Thoracic aorta (tissue), 2 donors: ENCODE measurements around the gene RIPK4. TPM values are rescaled to one million over a fixed set of nuclear protein-coding genes. Genes with fewer than 3 reads are reported as not detected.

Experiments
- ATAC-seq: fragments of 150-250 bp; one replicate; pipeline ENCODE4 v1.8.0; 2017; ENCODE audit warnings: low read depth; ENCODE audit not compliant: insufficient number of reproducible peaks, low FRiP score
- DNase-seq: peaks from one replicate; pipeline ENCODE4 v3.0.0-alpha.2; 2020; ENCODE audit warnings: low spot score
- H3K27ac ChIP-seq, 2 donors: fragments of 200-600 bp; sonication (generic); 1 replicate in 1 of 2; 2 replicates in 1 of 2; pipeline ENCODE4 v1.5.1; 2016; ENCODE audit warnings: mild to moderate bottlenecking in 2 of 2, moderate library complexity in 2 of 2
- H3K27me3 ChIP-seq: fragments of 200-600 bp; sonication (generic); replicated peaks from 2 replicates; pipeline ENCODE4 v1.6.0; 2016; ENCODE audit warnings: mild to moderate bottlenecking; ENCODE audit not compliant: insufficient read depth
- H3K36me3 ChIP-seq: fragments of 200-600 bp; sonication (generic); one replicate; pipeline ENCODE4 v1.5.1; 2016
- H3K4me1 ChIP-seq, 2 donors: fragments of 200-600 bp; sonication (generic); 1 replicate in 1 of 2; 2 replicates in 1 of 2; pipeline versions ENCODE4 v1.5.1 to v1.6.0; 2016; ENCODE audit warnings: low read depth in 2 of 2, mild to moderate bottlenecking in 1 of 2; ENCODE audit not compliant: control insufficient read depth in 1 of 2
- H3K4me3 ChIP-seq: fragments of 200-600 bp; sonication (generic); 2 replicates; pipeline ENCODE4 v1.5.1; 2016; ENCODE audit warnings: mild to moderate bottlenecking
- H3K9me3 ChIP-seq: fragments of 200-600 bp; sonication (generic); 2 replicates; pipeline ENCODE4 v1.5.1; 2016
- total RNA-seq, 2 donors: library from RNA; depleted of rRNA; stranded (reverse); fragments of >200 nt; gene quantifications; one replicate each; pipeline versions ENCODE4 v1.1.0 to v1.2.3, GENCODE V29; 2016
- TF ChIP-seq, protein P1 (sequence below): fragments of 200-600 bp; sonication (generic); IDR thresholded peaks from one replicate; pipeline ENCODE4 v1.5.1; 2019; ENCODE audit warnings: antibody characterized with exemption

RIPK4 gene
- total RNA-seq, 2 donors from 2014 or later, result 6.3 to 9.2 TPM

DNA sequence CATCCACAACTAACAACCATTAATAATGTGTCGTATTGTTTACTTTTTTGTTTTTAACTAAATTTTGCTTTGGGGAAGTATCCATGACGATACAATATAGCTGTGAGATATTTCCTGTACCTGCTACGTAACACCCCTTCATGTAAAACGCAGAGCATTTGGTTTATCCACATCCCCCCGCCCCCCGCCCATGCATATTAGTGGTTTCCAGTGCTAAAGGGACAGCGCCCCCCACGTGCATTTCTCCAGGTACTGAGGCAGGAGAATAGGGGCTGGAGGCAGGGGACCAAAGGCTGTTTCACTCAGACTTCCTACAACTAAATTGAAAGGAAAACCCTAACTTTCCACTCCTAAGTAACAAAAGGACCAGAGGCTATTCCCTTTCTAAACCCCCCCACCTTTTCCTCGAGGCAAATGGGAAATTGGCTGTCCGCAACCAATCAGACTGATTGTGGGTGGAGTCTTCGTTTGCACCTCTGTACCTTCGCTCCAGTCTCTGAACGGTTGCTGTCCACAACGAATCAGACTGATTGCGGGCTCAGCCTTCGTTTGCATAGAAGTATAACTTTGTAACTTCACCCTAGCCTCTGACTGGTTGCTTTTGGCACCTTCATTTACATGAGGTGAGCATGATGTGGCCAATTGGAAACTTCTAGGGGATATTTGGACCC lies 12.2 kb upstream of the RIPK4 start:
- Histone ChIP-seq H3K4me3 (no peak overlapping the region), H3K9me3 (no peaks in the 10 kb centered on the region), H3K27ac (no peak overlapping the region), H3K4me1 (peaks cover 7 to 15% of the 10 kb centered on the region in 2 donors), H3K36me3 (no peaks in the 10 kb centered on the region), H3K27me3 (no peaks in the 10 kb centered on the region)
- no peak for ATAC-seq
- no peak for DNase-seq
- TF ChIP-seq, protein P1, sequence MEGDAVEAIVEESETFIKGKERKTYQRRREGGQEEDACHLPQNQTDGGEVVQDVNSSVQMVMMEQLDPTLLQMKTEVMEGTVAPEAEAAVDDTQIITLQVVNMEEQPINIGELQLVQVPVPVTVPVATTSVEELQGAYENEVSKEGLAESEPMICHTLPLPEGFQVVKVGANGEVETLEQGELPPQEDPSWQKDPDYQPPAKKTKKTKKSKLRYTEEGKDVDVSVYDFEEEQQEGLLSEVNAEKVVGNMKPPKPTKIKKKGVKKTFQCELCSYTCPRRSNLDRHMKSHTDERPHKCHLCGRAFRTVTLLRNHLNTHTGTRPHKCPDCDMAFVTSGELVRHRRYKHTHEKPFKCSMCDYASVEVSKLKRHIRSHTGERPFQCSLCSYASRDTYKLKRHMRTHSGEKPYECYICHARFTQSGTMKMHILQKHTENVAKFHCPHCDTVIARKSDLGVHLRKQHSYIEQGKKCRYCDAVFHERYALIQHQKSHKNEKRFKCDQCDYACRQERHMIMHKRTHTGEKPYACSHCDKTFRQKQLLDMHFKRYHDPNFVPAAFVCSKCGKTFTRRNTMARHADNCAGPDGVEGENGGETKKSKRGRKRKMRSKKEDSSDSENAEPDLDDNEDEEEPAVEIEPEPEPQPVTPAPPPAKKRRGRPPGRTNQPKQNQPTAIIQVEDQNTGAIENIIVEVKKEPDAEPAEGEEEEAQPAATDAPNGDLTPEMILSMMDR, result no peak

DNA sequence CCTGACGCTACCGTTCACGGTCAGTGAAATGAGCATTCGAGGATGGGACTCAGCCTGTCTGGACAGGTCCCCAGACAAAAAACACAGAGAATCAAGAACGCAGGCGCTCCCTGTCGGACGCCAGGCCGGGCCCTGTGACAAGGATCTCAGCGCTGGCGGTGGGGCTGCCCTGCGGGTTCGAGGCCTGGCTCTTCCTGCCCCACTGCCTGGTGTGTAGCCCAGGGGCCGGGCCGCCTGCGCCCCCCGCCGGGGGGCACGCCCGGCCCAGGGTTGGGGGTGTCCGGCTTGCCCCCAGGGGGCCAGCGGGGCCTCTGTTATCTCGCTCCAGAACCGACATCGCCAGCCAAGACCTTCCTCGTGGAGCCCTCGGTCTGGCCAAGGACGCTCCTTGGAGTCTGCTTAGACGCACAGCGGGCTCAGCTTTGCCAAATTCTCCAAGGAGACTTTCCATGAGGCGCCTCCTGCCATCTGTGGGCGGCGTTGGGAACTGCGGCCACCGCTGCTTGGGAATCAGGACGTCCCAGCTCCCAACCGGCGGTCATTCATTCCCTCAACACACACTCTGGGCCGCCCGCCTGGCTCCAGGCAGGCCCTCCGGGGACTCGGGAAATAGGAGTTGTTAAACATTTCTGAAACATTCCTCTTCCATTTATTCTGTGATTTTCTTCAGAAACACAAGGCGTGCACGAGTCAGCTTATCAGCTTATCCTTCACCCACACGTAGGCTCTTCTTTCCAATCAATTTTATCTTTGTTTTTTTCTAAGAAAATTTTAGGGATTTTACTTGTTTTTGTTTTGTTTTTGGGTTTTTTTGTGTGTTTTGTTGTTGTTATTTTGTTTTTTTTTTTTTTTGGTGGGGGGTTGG lies 11.3 kb upstream of the RIPK4 start:
- Histone ChIP-seq H3K4me1 (peaks cover 7 to 15% of the 10 kb centered on the region in 2 donors), H3K27ac (peak overlapping the region; percentile 20 to 80), H3K4me3 (peak overlapping the region; percentile 60), H3K36me3 (no peaks in the 10 kb centered on the region), H3K9me3 (no peaks in the 10 kb centered on the region), H3K27me3 (no peaks in the 10 kb centered on the region)
- ATAC-seq (peak; percentile 72), DNase-seq (peak; percentile 69)
- TF ChIP-seq, protein P1, result peak; percentile 93

DNA sequence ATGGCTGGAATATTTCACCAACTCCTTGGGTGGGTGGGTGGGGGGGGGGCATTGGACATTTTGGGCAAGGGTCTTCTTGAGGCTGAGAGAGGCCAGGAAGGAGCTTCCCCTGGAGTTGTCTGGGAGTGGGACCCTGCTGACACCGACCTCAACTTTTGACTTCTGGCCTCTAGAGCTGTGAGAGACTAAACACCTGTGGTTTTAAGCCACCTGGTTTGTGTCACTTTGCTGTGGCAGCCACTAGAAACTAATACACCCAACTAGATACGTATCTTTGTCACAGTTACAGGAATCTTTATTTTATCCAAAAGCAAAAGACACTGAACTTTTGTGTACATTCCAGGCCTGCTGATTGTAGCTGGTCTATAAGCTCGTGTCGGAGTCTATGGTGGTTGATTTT lies 9.9 kb upstream of the RIPK4 start:
- Histone ChIP-seq H3K27me3 (no peaks in the 10 kb centered on the region), H3K4me3 (no peak overlapping the region), H3K27ac (no peak overlapping the region), H3K36me3 (no peaks in the 10 kb centered on the region), H3K4me1 (peaks cover 7 to 15% of the 10 kb centered on the region in 2 donors), H3K9me3 (no peaks in the 10 kb centered on the region)
- ATAC-seq (no peak), DNase-seq (no peak)
- TF ChIP-seq, protein P1, result no peak

DNA sequence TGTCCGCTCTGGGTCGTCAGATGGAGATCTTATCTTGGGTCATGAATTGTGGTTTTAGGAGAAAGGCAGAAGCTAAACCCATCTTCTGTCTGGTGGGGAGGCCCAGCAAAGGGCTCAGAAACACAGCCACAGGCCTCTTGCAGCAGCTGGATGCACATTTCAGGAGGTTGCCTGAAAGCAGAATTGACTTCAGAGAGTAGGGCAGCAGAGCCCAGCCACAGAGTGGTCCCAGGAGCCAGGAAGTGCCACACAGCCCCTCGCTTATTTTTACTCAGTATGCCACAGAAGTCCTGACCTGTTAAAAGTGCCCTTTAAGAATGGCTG lies 8.3 kb upstream of the RIPK4 start:
- Histone ChIP-seq H3K27me3 (no peaks in the 10 kb centered on the region), H3K27ac (no peak overlapping the region)

More for the DNA sequence above, 8.3 kb upstream of the RIPK4 start:
- ATAC-seq (no peak), DNase-seq (no peak)
- Histone ChIP-seq H3K9me3 (no peaks in the 10 kb centered on the region), H3K36me3 (no peaks in the 10 kb centered on the region), H3K4me3 (no peak overlapping the region), H3K4me1 (peaks cover 7 to 15% of the 10 kb centered on the region in 2 donors)
- TF ChIP-seq, protein P1, result no peak
